ENCODE data around the gene ELAVL4. TPM values are rescaled to one million over a fixed set of nuclear protein-coding genes. Genes with fewer than 3 reads are reported as not detected.

The ELAVL4 gene
- total RNA-seq, 2 experiments from 2014 or later, result not detected

GRCh38 chr1:50099654-50100053 lies 9.1 kb upstream of the ELAVL4 start:
- DNase-seq (no peak), ATAC-seq (no peak)
- CTCF ChIA-PET, result no interaction called here
- POLR2A ChIA-PET, result no interaction called here
- H3K4me3 Mint-ChIP-seq, result no peak overlapping the region
- H3K4me1 Mint-ChIP-seq, result no peaks in the 10 kb centered on the region
- H3K27ac Mint-ChIP-seq, result no peak overlapping the region
- intact Hi-C loops (cut with DNase I, micrococcal nuclease), result no loop called here
- peaks cover under 1% of the 10 kb centered on the region for H3K27me3 Mint-ChIP-seq
- H3K9me3 Mint-ChIP-seq (ENCODE audit: low read depth), result no peaks in the 10 kb centered on the region
- no peaks in the 10 kb centered on the region for H3K36me3 Mint-ChIP-seq (ENCODE audit: low read depth)

DNA sequence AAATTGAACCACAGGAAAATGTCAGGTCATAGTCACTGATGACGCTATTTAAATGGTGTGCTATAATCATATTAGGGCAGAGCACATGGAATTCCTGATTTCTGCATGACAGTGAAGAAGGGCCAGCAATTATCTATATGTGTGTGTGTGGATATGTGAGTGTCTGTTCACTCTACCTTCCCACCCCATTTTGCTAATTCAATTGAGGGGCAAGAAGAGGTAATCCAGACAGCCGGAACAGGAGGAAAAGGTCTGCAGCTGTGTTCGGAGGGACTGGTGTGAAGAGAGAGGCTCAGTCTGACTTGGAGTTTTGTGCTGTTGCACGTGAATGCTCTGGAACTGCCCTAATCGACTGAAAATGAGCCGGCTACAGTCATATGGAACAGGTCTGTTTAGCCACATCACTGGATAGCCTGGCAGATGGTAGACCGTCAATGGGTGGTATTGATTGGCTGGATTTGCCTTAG lies 5.1 kb upstream of the ELAVL4 start:
- peaks cover 16% of the 10 kb centered on the region for H3K27me3 Mint-ChIP-seq
- H3K4me1 Mint-ChIP-seq, result no peaks in the 10 kb centered on the region
- ATAC-seq (no peak), DNase-seq (no peak)
- H3K4me3 Mint-ChIP-seq, result no peak overlapping the region
- POLR2A ChIA-PET, result interaction anchor here (0.7 kb wide), 1 partner anchor 352 kb away, joined by 4 read pairs; no protein-coding TSS in a partner anchor
- no peaks in the 10 kb centered on the region for H3K9me3 Mint-ChIP-seq (ENCODE audit: low read depth)
- H3K27ac Mint-ChIP-seq, result no peak overlapping the region
- CTCF ChIA-PET, result no interaction called here
- no peaks in the 10 kb centered on the region for H3K36me3 Mint-ChIP-seq (ENCODE audit: low read depth)
- intact Hi-C loops (cut with DNase I, micrococcal nuclease), result no loop called here

DNA sequence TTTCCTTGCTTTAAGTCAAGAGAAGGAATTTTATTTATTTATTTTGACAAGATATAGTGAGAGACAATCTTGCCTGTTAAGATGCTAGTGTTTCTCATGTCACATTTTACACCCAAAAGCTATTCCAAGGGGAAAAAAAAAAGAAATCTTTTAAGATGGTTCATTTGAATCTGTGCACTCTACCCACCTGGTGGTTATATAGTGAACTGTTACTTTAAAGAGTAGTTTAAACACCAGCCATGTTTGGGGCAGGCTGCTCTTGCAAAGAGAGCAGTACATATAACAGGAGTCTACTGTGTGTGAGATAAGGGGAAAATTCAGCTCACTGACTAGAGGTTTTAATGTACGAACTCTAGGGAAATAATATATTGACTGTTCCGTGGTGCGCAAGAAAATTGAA lies 3.3 kb upstream of the ELAVL4 start:
- intact Hi-C loops (cut with DNase I, micrococcal nuclease), result no loop called here
- peaks cover 30% of the 10 kb centered on the region for H3K27me3 Mint-ChIP-seq
- ATAC-seq, result no peak
- no peak for DNase-seq
- POLR2A ChIA-PET, result no interaction called here
- H3K4me1 Mint-ChIP-seq, result peaks cover 10% of the 10 kb centered on the region
- CTCF ChIA-PET, result interaction anchor here (0.6 to 1.4 kb wide), 2 partner anchors 10 to 1064 kb away, joined by 3 read pairs; no protein-coding TSS in a partner anchor
- no peaks in the 10 kb centered on the region for H3K36me3 Mint-ChIP-seq (ENCODE audit: low read depth)
- H3K9me3 Mint-ChIP-seq (ENCODE audit: low read depth), result no peaks in the 10 kb centered on the region
- H3K27ac Mint-ChIP-seq, result no peak overlapping the region
- H3K4me3 Mint-ChIP-seq, result no peak overlapping the region

DNA sequence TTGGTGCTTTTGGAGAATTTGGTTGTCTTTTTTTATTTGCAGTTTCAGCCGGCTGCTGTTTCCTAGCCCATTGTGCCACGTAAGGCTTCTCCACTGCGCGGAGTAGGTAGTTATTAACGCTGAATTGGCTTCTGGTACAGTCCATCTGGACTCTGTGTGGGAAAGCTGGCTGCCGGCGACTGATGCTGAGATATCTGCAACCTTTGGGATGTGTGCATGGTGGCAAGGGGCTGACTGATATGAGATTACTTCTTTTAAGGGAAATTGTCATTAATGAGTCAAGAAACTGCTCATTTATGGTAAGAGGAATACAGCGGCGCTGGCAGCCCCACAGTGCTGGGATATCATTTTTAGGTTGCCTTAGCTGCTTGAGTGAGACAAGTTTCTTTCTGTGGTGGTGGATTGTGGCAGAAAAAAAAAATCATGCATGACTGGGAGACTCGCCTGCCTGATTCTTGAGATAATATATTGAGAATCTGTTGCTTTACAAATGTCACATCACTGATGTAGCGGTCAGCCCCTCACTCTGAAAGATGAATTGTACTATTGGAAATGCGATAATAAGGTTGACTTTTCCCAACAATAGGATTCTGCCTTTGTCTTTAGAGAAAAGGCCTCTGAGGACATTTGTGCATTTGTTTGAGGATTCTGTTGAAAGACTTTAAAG lies 2.5 kb upstream of the ELAVL4 start:
- ChIA-PET CTCF (interaction anchor here (1.0 to 1.2 kb wide), 2 partner anchors 10 to 16 kb away, joined by 4 to 5 read pairs; no protein-coding TSS in a partner anchor), POLR2A (no interaction called here)
- Mint-ChIP-seq H3K27ac (no peak overlapping the region), H3K4me1 (peaks cover 17% of the 10 kb centered on the region), H3K4me3 (no peak overlapping the region), H3K9me3 (ENCODE audit: low read depth) (no peaks in the 10 kb centered on the region), H3K27me3 (peaks cover 38% of the 10 kb centered on the region), H3K36me3 (ENCODE audit: low read depth) (no peaks in the 10 kb centered on the region)
- ATAC-seq, result no peak
- intact Hi-C loops (cut with DNase I, micrococcal nuclease), result no loop called here
- DNase-seq, result no peak

DNA sequence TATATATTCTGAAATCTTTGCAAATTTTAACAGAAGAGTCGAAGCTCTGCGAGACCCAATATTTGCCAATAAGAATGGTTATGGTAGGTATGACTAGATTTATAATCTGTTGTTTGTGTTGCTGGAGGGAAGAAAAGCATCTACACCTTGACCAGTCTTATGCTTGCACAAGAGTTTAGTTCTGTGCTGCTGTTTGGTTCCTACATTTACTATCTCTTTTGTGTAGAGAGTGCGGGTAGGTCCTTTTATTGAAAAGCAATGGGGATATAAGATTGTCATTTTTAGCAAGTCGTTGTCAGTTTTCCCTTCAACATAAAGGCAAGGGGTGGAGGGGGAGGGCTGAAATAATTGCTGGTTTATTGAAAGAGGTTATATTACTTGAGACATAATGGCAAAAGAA lies 396 bp downstream of the ELAVL4 start:
- intact Hi-C loops (cut with DNase I, micrococcal nuclease), result no loop called here
- H3K27me3 Mint-ChIP-seq, result peaks cover 50% of the 10 kb centered on the region

GRCh38 chr1:50109647-50110075 lies 941 bp downstream of the ELAVL4 start:
- CTCF ChIA-PET, result no interaction called here
- peaks cover 17% of the 10 kb centered on the region for H3K4me1 Mint-ChIP-seq
- intact Hi-C loops (cut with DNase I, micrococcal nuclease), result loop anchor here in 1 of 2 experiments (10.0 kb wide), 1 partner anchor 225 kb away; no protein-coding TSS in a partner anchor
- no peaks in the 10 kb centered on the region for H3K9me3 Mint-ChIP-seq (ENCODE audit: low read depth)
- peaks cover 53% of the 10 kb centered on the region for H3K27me3 Mint-ChIP-seq
- POLR2A ChIA-PET, result no interaction called here
- H3K4me3 Mint-ChIP-seq, result peak overlapping the region; percentile 26
- ATAC-seq (peak; percentile 69), DNase-seq (peak; percentile 13)
- H3K36me3 Mint-ChIP-seq (ENCODE audit: low read depth), result no peaks in the 10 kb centered on the region
- H3K27ac Mint-ChIP-seq, result no peak overlapping the region

More for the DNA sequence above, 396 bp downstream of the ELAVL4 start:
- H3K36me3 Mint-ChIP-seq (ENCODE audit: low read depth), result no peaks in the 10 kb centered on the region
- CTCF ChIA-PET, result interaction anchor here (0.6 to 0.8 kb wide), 2 partner anchors 15 to 222 kb away, joined by 3 read pairs; no protein-coding TSS in a partner anchor
- DNase-seq, result no peak
- H3K4me1 Mint-ChIP-seq, result peaks cover 17% of the 10 kb centered on the region
- H3K9me3 Mint-ChIP-seq (ENCODE audit: low read depth), result no peaks in the 10 kb centered on the region
- POLR2A ChIA-PET, result no interaction called here
- H3K27ac Mint-ChIP-seq, result no peak overlapping the region
- no peak for ATAC-seq
- no peak overlapping the region for H3K4me3 Mint-ChIP-seq

GRCh38 chr1:50110151-50110550 lies 1.4 kb downstream of the ELAVL4 start:
- ChIA-PET CTCF (no interaction called here), POLR2A (no interaction called here)
- Mint-ChIP-seq H3K9me3 (ENCODE audit: low read depth) (no peaks in the 10 kb centered on the region), H3K27me3 (peaks cover 54% of the 10 kb centered on the region), H3K27ac (no peak overlapping the region), H3K36me3 (ENCODE audit: low read depth) (no peaks in the 10 kb centered on the region), H3K4me1 (peaks cover 17% of the 10 kb centered on the region), H3K4me3 (peak overlapping the region; percentile 26)
- intact Hi-C loops (cut with DNase I, micrococcal nuclease), result loop anchor here in 1 of 2 experiments (10.0 kb wide), 1 partner anchor 225 kb away; no protein-coding TSS in a partner anchor
- no peak for ATAC-seq
- DNase-seq, result no peak

DNA sequence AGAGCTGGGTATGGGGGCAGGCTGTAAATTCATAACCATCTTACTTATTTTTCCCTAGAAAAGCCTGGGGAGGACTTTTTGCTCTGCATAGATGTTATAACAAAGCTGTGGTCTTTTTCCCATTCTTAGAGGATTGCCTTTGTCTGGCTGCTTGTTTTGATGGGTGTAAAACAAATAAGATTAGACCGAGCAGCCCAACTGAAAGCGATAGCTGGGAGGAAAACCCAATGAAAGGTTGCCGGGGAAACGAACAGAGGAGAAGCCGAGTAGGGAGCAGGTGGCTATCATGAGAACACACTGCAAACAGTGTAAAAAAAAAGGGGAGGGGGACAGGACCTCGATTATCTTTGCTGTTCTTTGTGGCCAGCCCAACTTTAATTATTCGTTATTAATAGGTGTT lies 1.9 kb downstream of the ELAVL4 start:
- CTCF ChIA-PET, result no interaction called here
- H3K27me3 Mint-ChIP-seq, result peaks cover 50% of the 10 kb centered on the region
- H3K36me3 Mint-ChIP-seq (ENCODE audit: low read depth), result no peaks in the 10 kb centered on the region
- peak overlapping the region; percentile 26 for H3K4me3 Mint-ChIP-seq
- H3K4me1 Mint-ChIP-seq, result peaks cover 17% of the 10 kb centered on the region
- intact Hi-C loops (cut with DNase I, micrococcal nuclease), result loop anchor here in 1 of 2 experiments (10.0 kb wide), 1 partner anchor 224 kb away; no protein-coding TSS in a partner anchor
- ATAC-seq (no peak), DNase-seq (no peak)
- POLR2A ChIA-PET, result no interaction called here
- H3K27ac Mint-ChIP-seq, result no peak overlapping the region
- no peaks in the 10 kb centered on the region for H3K9me3 Mint-ChIP-seq (ENCODE audit: low read depth)

GRCh38 chr1:50111503-50111902 lies 2.8 kb downstream of the ELAVL4 start:
- no peak overlapping the region for H3K27ac Mint-ChIP-seq
- intact Hi-C loops (cut with DNase I, micrococcal nuclease), result loop anchor here in 1 of 2 experiments (10.0 kb wide), 1 partner anchor 223 kb away; no protein-coding TSS in a partner anchor
- H3K4me3 Mint-ChIP-seq, result no peak overlapping the region
- CTCF ChIA-PET, result no interaction called here
- DNase-seq (no peak), ATAC-seq (no peak)
- no peaks in the 10 kb centered on the region for H3K36me3 Mint-ChIP-seq (ENCODE audit: low read depth)
- H3K9me3 Mint-ChIP-seq (ENCODE audit: low read depth), result no peaks in the 10 kb centered on the region
- H3K27me3 Mint-ChIP-seq, result peaks cover 45% of the 10 kb centered on the region
- H3K4me1 Mint-ChIP-seq, result peaks cover 17% of the 10 kb centered on the region
- POLR2A ChIA-PET, result no interaction called here

DNA sequence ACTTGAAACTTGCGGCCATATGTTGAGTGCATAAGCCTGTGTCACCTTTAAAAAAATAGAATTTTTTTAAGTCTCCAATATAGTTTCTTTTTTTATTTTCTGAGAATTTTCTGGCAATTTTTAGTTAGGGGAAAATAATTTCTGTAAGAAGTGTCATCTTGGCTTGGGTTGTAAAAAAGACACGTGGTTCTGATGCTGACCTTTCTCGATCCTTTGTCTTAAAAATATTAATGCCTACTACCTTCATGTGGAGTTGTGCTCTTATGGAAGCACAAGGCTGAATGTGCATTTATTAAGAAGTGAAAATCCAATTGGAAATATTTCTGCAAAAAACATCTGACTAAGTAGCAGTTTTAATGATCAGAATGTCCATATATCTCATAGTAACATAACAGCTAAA lies 3.5 kb downstream of the ELAVL4 start:
- H3K4me1 Mint-ChIP-seq, result peaks cover 17% of the 10 kb centered on the region
- no peaks in the 10 kb centered on the region for H3K9me3 Mint-ChIP-seq (ENCODE audit: low read depth)
- H3K4me3 Mint-ChIP-seq, result no peak overlapping the region
- POLR2A ChIA-PET, result no interaction called here
- peaks cover 43% of the 10 kb centered on the region for H3K27me3 Mint-ChIP-seq
- DNase-seq (no peak), ATAC-seq (no peak)
- no peaks in the 10 kb centered on the region for H3K36me3 Mint-ChIP-seq (ENCODE audit: low read depth)
- H3K27ac Mint-ChIP-seq, result no peak overlapping the region
- CTCF ChIA-PET, result no interaction called here
- intact Hi-C loops (cut with DNase I, micrococcal nuclease), result loop anchor here in 1 of 2 experiments (10.0 kb wide), 1 partner anchor 223 kb away; no protein-coding TSS in a partner anchor

DNA sequence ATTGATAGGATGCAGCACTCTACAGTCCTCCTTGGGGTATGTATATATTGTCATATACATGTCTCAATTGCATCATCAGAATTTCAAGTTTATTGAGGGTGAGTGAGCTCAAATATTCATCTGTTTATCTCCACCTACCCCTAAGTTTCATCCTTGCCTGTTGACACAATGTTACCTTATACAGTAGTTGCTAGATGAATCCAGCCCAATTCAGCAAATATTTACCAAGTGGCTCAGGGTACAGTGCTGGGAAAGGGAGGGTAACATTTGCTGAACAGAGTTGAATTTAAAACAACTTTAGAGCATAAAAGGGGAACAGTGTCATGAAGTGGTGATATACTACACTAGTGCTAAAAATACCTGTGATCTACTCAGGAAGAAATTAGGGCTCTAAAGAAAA lies 14.4 kb downstream of the ELAVL4 start:
- Mint-ChIP-seq H3K4me1 (no peaks in the 10 kb centered on the region), H3K36me3 (ENCODE audit: low read depth) (no peaks in the 10 kb centered on the region), H3K27me3 (peaks cover 14% of the 10 kb centered on the region), H3K9me3 (ENCODE audit: low read depth) (no peaks in the 10 kb centered on the region), H3K27ac (no peak overlapping the region), H3K4me3 (no peak overlapping the region)
- intact Hi-C loops (cut with DNase I, micrococcal nuclease), result no loop called here
- DNase-seq (no peak), ATAC-seq (no peak)
- ChIA-PET CTCF (no interaction called here), POLR2A (no interaction called here)

Data from activated CD4-positive, alpha-beta T cell treated with anti-CD3 and anti-CD28 coated beads for 36 hours (primary cell).